GM12878 (cell line): ENCODE results near the gene GCC1. TPM values are rescaled to one million over a fixed set of nuclear protein-coding genes. Genes with fewer than 3 reads are reported as not detected.

Experiments used
- ATAC-seq: fragments of 200-7000 bp; cut with Tn5 transposase; 3 replicates; pipeline ENCODE4 v1.9.1; 2020; ENCODE audit warnings: mild to moderate bottlenecking, moderate library complexity
- BruUV-seq: library from RNA; stranded (reverse); fragments of 400-500 nt; replicated peaks from 2 replicates; lab custom pipeline; 2021; lab: Mats Ljungman, UMichigan
- CTCF ChIA-PET: fragments of 300-600 bp; sonication (Branson Sonifier 250); formaldehyde crosslinking; extraction: SDS; loops from one replicate; lab custom pipeline; 2021; ENCODE audit warnings: inconsistent platforms; lab: Yijun Ruan, JAX
- POLR2A ChIA-PET: fragments of 350-600 bp; formaldehyde crosslinking; extraction: SDS; loops from one replicate; lab custom pipeline; 2021; ENCODE audit warnings: inconsistent platforms; lab: Charles Lee
- RAD21 ChIA-PET: fragments of 300-600 bp; sonication (Branson Sonifier 250); formaldehyde crosslinking; loops from one replicate; lab custom pipeline; 2023; ENCODE audit warnings: antibody characterized with exemption; ENCODE audit not compliant: unreplicated experiment; lab: Charles Lee
- SMC1A ChIA-PET: fragments of 300-600 bp; sonication (Branson Sonifier 250); formaldehyde crosslinking; loops from one replicate; lab custom pipeline; 2023; ENCODE audit not compliant: unreplicated experiment, uncharacterized antibody; lab: Charles Lee
- DNase-seq: peaks from one replicate; pipeline ENCODE4 v3.0.0-alpha.2; 2011; ENCODE audit warnings: low read depth, low spot score
- FAIRE-seq: peaks from 3 replicates; lab custom pipeline; 2011; peaks lifted over from hg19 to GRCh38; lab: Jason Lieb, UNC
- H2AFZ ChIP-seq: 2 replicates; pipeline ENCODE4 v1.6.0; 2011; ENCODE audit warnings: low read depth, low read length, control low read depth; ENCODE audit not compliant: control insufficient read depth
- H3K27ac ChIP-seq: 2 replicates; pipeline ENCODE4 v1.5.1; 2011; ENCODE audit warnings: control low read depth; ENCODE audit not compliant: control insufficient read depth, insufficient read depth
- H3K27me3 ChIP-seq, 2 experiments: replicated peaks in 1 of 2; 2 replicates each; pipeline versions ENCODE4 v1.6.0 to v1.6.1; 2011; ENCODE audit warnings: low read length in 1 of 2; ENCODE audit not compliant: control insufficient read depth in 2 of 2, insufficient read depth in 2 of 2
- H3K36me3 ChIP-seq, 2 experiments: 2 replicates each; pipeline ENCODE4 v1.5.1; 2011; ENCODE audit warnings: low read length in 1 of 2; ENCODE audit not compliant: control insufficient read depth in 2 of 2, insufficient read depth in 2 of 2
- H3K4me1 ChIP-seq: 2 replicates; pipeline ENCODE4 v1.6.1; 2011; ENCODE audit warnings: mild to moderate bottlenecking, low read length, moderate library complexity, mixed read lengths; ENCODE audit not compliant: control insufficient read depth, insufficient read depth
- H3K4me2 ChIP-seq: 2 replicates; pipeline ENCODE4 v1.6.0; 2011; ENCODE audit warnings: control low read depth; ENCODE audit not compliant: control insufficient read depth, insufficient read depth
- H3K4me3 ChIP-seq: fragments of 200-600 bp; sonication (generic); 2 replicates; pipeline ENCODE4 v1.5.1; 2016
- H3K79me2 ChIP-seq: 2 replicates; pipeline ENCODE4 v1.6.0; 2011; ENCODE audit warnings: low read length; ENCODE audit not compliant: control insufficient read depth, insufficient read depth
- H3K9ac ChIP-seq: 2 replicates; pipeline ENCODE4 v1.8.0; 2011; ENCODE audit warnings: low read length, control low read depth, mixed read lengths; ENCODE audit not compliant: control insufficient read depth, insufficient read depth
- H3K9me3 ChIP-seq: replicated peaks from 3 replicates; pipeline ENCODE4 v1.5.1; 2011; ENCODE audit warnings: mild to moderate bottlenecking, low read length; ENCODE audit not compliant: control insufficient read depth, insufficient read depth
- H4K20me1 ChIP-seq: 2 replicates; pipeline ENCODE4 v1.6.0; 2011; ENCODE audit not compliant: control insufficient read depth, insufficient read depth
- CBX3 ChIP-seq: fragments of 200-600 bp; sonication (generic); IDR thresholded peaks from 2 replicates; pipeline ENCODE4 v1.6.1; 2016; ENCODE audit warnings: low read depth, borderline replicate concordance
- FOXM1 ChIP-seq: IDR thresholded peaks from 2 replicates; pipeline ENCODE4 v1.6.1; 2012; ENCODE audit warnings: low read depth, mild to moderate bottlenecking, inconsistent platforms, low read length, moderate library complexity
- HDAC6 ChIP-seq: fragments of 200-600 bp; sonication (generic); IDR thresholded peaks from one replicate; pipeline ENCODE4 v1.8.0; 2017; ENCODE audit warnings: antibody characterized with exemption; ENCODE audit not compliant: unreplicated experiment
- IKZF1 ChIP-seq: fragments of 450-650 bp; conservative IDR thresholded peaks from 2 replicates; pipeline ENCODE4 v1.6.1; 2017; ENCODE audit warnings: antibody characterized with exemption, mild to moderate bottlenecking
- KDM1A ChIP-seq: fragments of 200-600 bp; sonication (generic); IDR thresholded peaks from 2 replicates; pipeline ENCODE4 v1.6.1; 2016; ENCODE audit warnings: borderline replicate concordance
- MYB ChIP-seq: fragments of 150-350 bp; IDR thresholded peaks from 2 replicates; pipeline ENCODE4 v1.6.1; 2014; ENCODE audit warnings: mild to moderate bottlenecking, low read depth, low read length, borderline replicate concordance
- NFYB ChIP-seq: IDR thresholded peaks from 2 replicates; pipeline ENCODE4 v1.6.1; 2011; ENCODE audit warnings: low read depth, mild to moderate bottlenecking, low read length, improper control_type of control experiment, moderate library complexity; ENCODE audit not compliant: insufficient read depth
- NRF1 ChIP-seq: conservative IDR thresholded peaks from 2 replicates; pipeline ENCODE4 v1.6.1; 2011; ENCODE audit warnings: mild to moderate bottlenecking, low read depth, low read length, improper control_type of control experiment
- RAD21 ChIP-seq: IDR thresholded peaks from 2 replicates; pipeline ENCODE4 v1.6.1; 2011; ENCODE audit warnings: mild to moderate bottlenecking, low read depth, low read length, moderate library complexity; ENCODE audit not compliant: insufficient read depth
- SMARCA5 ChIP-seq: fragments of 450-650 bp; IDR thresholded peaks from 2 replicates; pipeline ENCODE4 v1.6.1; 2017; ENCODE audit warnings: mild to moderate bottlenecking
- SREBF1 ChIP-seq: IDR thresholded peaks from 2 replicates; pipeline ENCODE4 v1.6.1; 2012; ENCODE audit warnings: mild to moderate bottlenecking, low read length
- SREBF2 ChIP-seq: IDR thresholded peaks from 2 replicates; pipeline ENCODE4 v1.6.1; 2012; ENCODE audit warnings: mild to moderate bottlenecking, low read length
- STAT1 ChIP-seq: fragments of 450-650 bp; conservative IDR thresholded peaks from 2 replicates; pipeline ENCODE4 v1.6.1; 2014; ENCODE audit warnings: antibody characterized with exemption, mild to moderate bottlenecking
- TARDBP ChIP-seq: IDR thresholded peaks from 2 replicates; pipeline ENCODE4 v1.6.1; 2016; ENCODE audit warnings: borderline replicate concordance
- TBL1XR1 ChIP-seq: IDR thresholded peaks from 2 replicates; pipeline ENCODE4 v1.6.1; 2012; ENCODE audit warnings: low read depth, low read length, improper control_type of control experiment
- ZSCAN29 ChIP-seq: fragments of 450-650 bp; IDR thresholded peaks from 2 replicates; pipeline ENCODE4 v1.6.1; 2017; ENCODE audit warnings: mild to moderate bottlenecking, moderate library complexity
- WGBS: methylation state at CpG from one replicate; pipeline ENCODE4 v1.1.6; 2016; ENCODE audit warnings: low lambda C conversion rate; ENCODE audit not compliant: insufficient replicate concordance, insufficient coverage; ENCODE audit errors: missing lambda C conversion rate; 5-methylcytosine and 5-hydroxymethylcytosine counted together
- in situ Hi-C: fragments of 300-500 bp; cut with MboI; formaldehyde crosslinking; loops from 9 replicates; pipeline ENCODE4 v1.14.3; 2018; ENCODE audit warnings: mixed read lengths
- intact Hi-C: fragments of 100-400 bp; cut with micrococcal nuclease; formaldehyde crosslinking; loops from one replicate; pipeline ENCODE4 v1.14.2; 2022; ENCODE audit not compliant: unreplicated experiment
- polyA plus RNA-seq, 11 experiments: library from polyadenylated mRNA; depleted of rRNA in 4 of 11; unstranded in 6 of 11; stranded (reverse) in 5 of 11; fragments of >200 nt; fragmentation: Nextera tagmentation in 4 of 11; fragmentation: Illumina TruSeq in 1 of 11; extraction: Ambion mirVana in 4 of 11; extraction: Trizol in 1 of 11; gene quantifications; 1 replicate in 1 of 11; 2 replicates in 10 of 11; pipeline versions ENCODE4 v1.2.1 to v1.2.3, GENCODE V29; 2011 to 2016; ENCODE audit warnings: inconsistent platforms in 2 of 11, missing spikeins in 2 of 11, low read depth in 1 of 11
- total RNA-seq, 4 experiments: library from RNA; depleted of rRNA in 3 of 4; stranded (reverse); fragments of >200 nt in 3 of 4; fragmentation: Illumina TruSeq in 1 of 4; extraction: Trizol in 1 of 4; gene quantifications; 2 replicates each; pipeline versions ENCODE4 v1.2.1 to v1.2.3, GENCODE V29; 2013 to 2021
- TF ChIP-seq, protein P1 (sequence below): IDR thresholded peaks from 2 replicates; pipeline ENCODE4 v1.6.1; 2011; ENCODE audit warnings: borderline replicate concordance, low read depth, mild to moderate bottlenecking, moderate library complexity, mixed read lengths, low read length; ENCODE audit not compliant: insufficient read depth; ENCODE audit errors: extremely low read length
- TF ChIP-seq, protein P2 (sequence below): fragments of 450-650 bp; conservative IDR thresholded peaks from 2 replicates; pipeline ENCODE4 v1.6.1; 2017; ENCODE audit warnings: mild to moderate bottlenecking, moderate library complexity
- TF ChIP-seq, protein P3 (sequence below), 3 experiments: IDR thresholded peaks in 2 of 3; conservative IDR thresholded peaks in 1 of 3; 2 replicates each; pipeline ENCODE4 v1.5.1; 2011; ENCODE audit warnings: low read depth in 3 of 3, low read length in 3 of 3, mild to moderate bottlenecking in 3 of 3, control low read depth in 2 of 3, moderate library complexity in 2 of 3, inconsistent platforms in 1 of 3, mixed read lengths in 1 of 3; ENCODE audit not compliant: control insufficient read depth in 2 of 3, insufficient read depth in 1 of 3; ENCODE audit errors: extremely low read depth in 1 of 3

GCC1 gene
- total and polyA plus RNA-seq, 10 of the 15 experiments (the other 5 are each of a cell fraction or from before 2014, with no cell fraction given) = 1.8 to 17.2 (median 9.0) TPM

DNA sequence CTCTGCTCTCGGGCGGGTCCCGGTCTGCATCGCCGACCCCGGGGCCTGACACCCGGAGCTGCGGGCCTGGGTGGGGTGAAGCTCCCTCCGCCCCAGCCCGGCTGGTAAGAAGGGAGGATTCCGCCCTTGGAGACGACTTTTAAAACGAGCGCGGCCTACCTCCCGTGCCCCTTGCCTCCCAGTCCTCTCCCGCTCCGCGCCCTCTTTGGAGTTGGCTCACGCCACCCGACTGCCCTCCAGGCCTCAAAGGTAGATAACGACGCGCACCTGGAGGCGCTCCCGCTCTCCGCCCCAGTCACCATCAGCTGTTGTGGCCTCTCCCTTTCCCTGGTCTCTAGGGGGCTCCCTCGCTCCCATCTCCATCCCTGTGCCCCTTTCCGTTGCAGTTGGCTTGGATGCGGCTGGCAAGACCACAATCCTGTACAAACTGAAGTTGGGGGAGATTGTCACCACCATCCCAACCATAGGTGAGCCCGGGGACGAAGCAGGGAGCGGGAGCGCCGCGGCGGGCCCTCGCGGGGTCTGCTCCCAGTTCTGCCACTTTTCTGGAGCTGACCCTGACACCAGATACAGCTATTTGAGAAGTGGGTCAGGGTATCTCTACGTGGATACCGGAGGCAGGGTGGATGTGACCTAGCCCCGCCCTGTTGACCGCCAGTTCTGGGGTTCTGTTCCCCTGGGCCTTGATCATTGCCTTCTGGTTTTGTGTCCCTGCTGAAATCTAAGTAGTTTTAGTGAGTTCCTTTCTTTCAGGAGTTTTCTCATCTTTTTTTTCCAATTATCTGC lies 3.5 kb upstream of the GCC1 start:
- Histone ChIP-seq H3K4me1 (peaks cover 13% of the 10 kb centered on the region), H3K27ac (peak overlapping the region; percentile 77), H2AFZ (peak overlapping the region; percentile 82), H3K79me2 (peaks cover 25% of the 10 kb centered on the region), H3K4me2 (peak overlapping the region; percentile 87), H3K9ac (peak overlapping the region; percentile 83), H3K27me3 (no peaks in the 10 kb centered on the region), H3K36me3 (peaks cover 0 to 3% of the 10 kb centered on the region in 2 experiments; a peak in 2 of 4 replicates), H3K9me3 (no peaks in the 10 kb centered on the region), H3K4me3 (peak overlapping the region; percentile 94), H4K20me1 (no peaks in the 10 kb centered on the region)
- ATAC-seq (peak; percentile 31), FAIRE-seq (no peak), DNase-seq (no peak)
- in situ Hi-C loops (no loop called here), intact Hi-C loops (loop anchor here (2.0 kb wide), 1 partner anchor 64 kb away; the partner anchor contains the start of gene SND1)
- ChIA-PET CTCF (interaction anchor here (0.9 to 2.3 kb wide), 7 partner anchors 9 to 118 kb away, joined by 3 to 11 read pairs (median 4); no protein-coding TSS in a partner anchor), RAD21 (interaction anchor here (1.5 to 2.0 kb wide), 2 partner anchors 32 to 62 kb away, joined by 4 to 7 read pairs; no protein-coding TSS in a partner anchor), POLR2A (interaction anchor here (0.6 to 1.7 kb wide), 3 partner anchors 31 to 61 kb away, joined by 3 to 5 read pairs (median 3); no protein-coding TSS in a partner anchor), SMC1A (interaction anchor here (0.9 to 2.9 kb wide), 2 partner anchors 39 to 75 kb away, joined by 3 to 13 read pairs; no protein-coding TSS in a partner anchor)
- no TSS peak for BruUV-seq
- 4% methylated on average over 36 of the region's 43 CpGs for WGBS
- TF ChIP-seq SREBF1 (no peak), ZSCAN29 (no peak), TARDBP (no peak), RAD21 (peak; percentile 36; the same call in 1 of the 2 replicates), HDAC6 (no peak), MYB (no peak), IKZF1 (peak; percentile 65), NFYB (no peak), CBX3 (no peak), KDM1A (no peak), SMARCA5 (0 out of 2 replicates have a peak, but pooled peaks have one; percentile 65), NRF1 (no peak), STAT1 (no peak), SREBF2 (no peak), TBL1XR1 (no peak), FOXM1 (no peak)
- TF ChIP-seq, protein P1, sequence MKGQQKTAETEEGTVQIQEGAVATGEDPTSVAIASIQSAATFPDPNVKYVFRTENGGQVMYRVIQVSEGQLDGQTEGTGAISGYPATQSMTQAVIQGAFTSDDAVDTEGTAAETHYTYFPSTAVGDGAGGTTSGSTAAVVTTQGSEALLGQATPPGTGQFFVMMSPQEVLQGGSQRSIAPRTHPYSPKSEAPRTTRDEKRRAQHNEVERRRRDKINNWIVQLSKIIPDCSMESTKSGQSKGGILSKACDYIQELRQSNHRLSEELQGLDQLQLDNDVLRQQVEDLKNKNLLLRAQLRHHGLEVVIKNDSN = no peak
- TF ChIP-seq, protein P2, sequence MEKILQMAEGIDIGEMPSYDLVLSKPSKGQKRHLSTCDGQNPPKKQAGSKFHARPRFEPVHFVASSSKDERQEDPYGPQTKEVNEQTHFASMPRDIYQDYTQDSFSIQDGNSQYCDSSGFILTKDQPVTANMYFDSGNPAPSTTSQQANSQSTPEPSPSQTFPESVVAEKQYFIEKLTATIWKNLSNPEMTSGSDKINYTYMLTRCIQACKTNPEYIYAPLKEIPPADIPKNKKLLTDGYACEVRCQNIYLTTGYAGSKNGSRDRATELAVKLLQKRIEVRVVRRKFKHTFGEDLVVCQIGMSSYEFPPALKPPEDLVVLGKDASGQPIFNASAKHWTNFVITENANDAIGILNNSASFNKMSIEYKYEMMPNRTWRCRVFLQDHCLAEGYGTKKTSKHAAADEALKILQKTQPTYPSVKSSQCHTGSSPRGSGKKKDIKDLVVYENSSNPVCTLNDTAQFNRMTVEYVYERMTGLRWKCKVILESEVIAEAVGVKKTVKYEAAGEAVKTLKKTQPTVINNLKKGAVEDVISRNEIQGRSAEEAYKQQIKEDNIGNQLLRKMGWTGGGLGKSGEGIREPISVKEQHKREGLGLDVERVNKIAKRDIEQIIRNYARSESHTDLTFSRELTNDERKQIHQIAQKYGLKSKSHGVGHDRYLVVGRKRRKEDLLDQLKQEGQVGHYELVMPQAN = 0 out of 2 replicates have a peak, but pooled peaks have one; percentile 31
- TF ChIP-seq, protein P3, sequence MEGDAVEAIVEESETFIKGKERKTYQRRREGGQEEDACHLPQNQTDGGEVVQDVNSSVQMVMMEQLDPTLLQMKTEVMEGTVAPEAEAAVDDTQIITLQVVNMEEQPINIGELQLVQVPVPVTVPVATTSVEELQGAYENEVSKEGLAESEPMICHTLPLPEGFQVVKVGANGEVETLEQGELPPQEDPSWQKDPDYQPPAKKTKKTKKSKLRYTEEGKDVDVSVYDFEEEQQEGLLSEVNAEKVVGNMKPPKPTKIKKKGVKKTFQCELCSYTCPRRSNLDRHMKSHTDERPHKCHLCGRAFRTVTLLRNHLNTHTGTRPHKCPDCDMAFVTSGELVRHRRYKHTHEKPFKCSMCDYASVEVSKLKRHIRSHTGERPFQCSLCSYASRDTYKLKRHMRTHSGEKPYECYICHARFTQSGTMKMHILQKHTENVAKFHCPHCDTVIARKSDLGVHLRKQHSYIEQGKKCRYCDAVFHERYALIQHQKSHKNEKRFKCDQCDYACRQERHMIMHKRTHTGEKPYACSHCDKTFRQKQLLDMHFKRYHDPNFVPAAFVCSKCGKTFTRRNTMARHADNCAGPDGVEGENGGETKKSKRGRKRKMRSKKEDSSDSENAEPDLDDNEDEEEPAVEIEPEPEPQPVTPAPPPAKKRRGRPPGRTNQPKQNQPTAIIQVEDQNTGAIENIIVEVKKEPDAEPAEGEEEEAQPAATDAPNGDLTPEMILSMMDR (IDR thresholded peaks at IDR 0.05 in 2 of 3, conservative IDR thresholded peaks at IDR 0.05 in 1 of 3; ENCODE audit: control insufficient read depth in 2 of 3, extremely low read depth in 1 of 3, insufficient read depth in 1 of 3, low read depth in 3 of 3, low read length in 3 of 3) = peak; percentile 31 to 68 (median 37); a peak in 5 of 6 replicates
